ENCODE data around the gene TIMM8B.
A peak's percentile ranks its signal among the peaks of the same experiment; 100 is the strongest.
"Not testable (repeated sequence)": the region's sequence is repeated elsewhere in the genome, so short reads cannot be mapped to it uniquely, and the experiment has no call there.

TIMM8B gene

GRCh38 chr11:112086422-112087191 is at the start of gene TIMM8B, which contains the start of gene SDHD:
TSS of gene TIMM8B (minus strand) at chr11:112086756. CDS start at chr11:112086723, 33 bp downstream.
TSS of gene SDHD (plus strand) at chr11:112086873. CDS start at chr11:112086908, 35 bp downstream.
- DNase-seq = peak; percentile 98

- DNase-seq = no peak
Measured at GRCh38 chr11:112134473-112134872, 47.9 kb upstream of the TIMM8B start.

GRCh38 chr11:112132737-112133136 is 46.2 kb upstream of the TIMM8B start:
- no peak for DNase-seq

- no peak for DNase-seq
Measured at GRCh38 chr11:112129656-112130055, 43.1 kb upstream of the TIMM8B start.

- DNase-seq = peak; percentile 82
Measured at GRCh38 chr11:112128483-112129121, 42.0 kb upstream of the TIMM8B start.

GRCh38 chr11:112127056-112127455 is 40.5 kb upstream of the TIMM8B start:
- DNase-seq = no peak

- DNase-seq = no peak
Measured at GRCh38 chr11:112123129-112123528, 36.6 kb upstream of the TIMM8B start.

- DNase-seq = no peak
Measured at GRCh38 chr11:112121981-112122615, 35.5 kb upstream of the TIMM8B start.

GRCh38 chr11:112118176-112118575 is 31.6 kb upstream of the TIMM8B start:
- no peak for DNase-seq

GRCh38 chr11:112115386-112115785 is 28.8 kb upstream of the TIMM8B start:
- DNase-seq = no peak

GRCh38 chr11:112114460-112114859 is 27.9 kb upstream of the TIMM8B start:
- DNase-seq = no peak

- DNase-seq = peak; percentile 67
Measured at GRCh38 chr11:112113539-112114457, 27.2 kb upstream of the TIMM8B start.

GRCh38 chr11:112106070-112106469 is 19.5 kb upstream of the TIMM8B start:
- DNase-seq = no peak

GRCh38 chr11:112103446-112103845 is 16.9 kb upstream of the TIMM8B start:
- no peak for DNase-seq

GRCh38 chr11:112100462-112100861 is 13.9 kb upstream of the TIMM8B start:
- peak; percentile 6 for DNase-seq

GRCh38 chr11:112097734-112098528 is 11.4 kb upstream of the TIMM8B start:
- DNase-seq = no peak

GRCh38 chr11:112096194-112096593 is 9.6 kb upstream of the TIMM8B start:
- DNase-seq = no peak

GRCh38 chr11:112095302-112095701 is 8.7 kb upstream of the TIMM8B start:
- DNase-seq = not testable (repeated sequence)

GRCh38 chr11:112087212-112087611 is 656 bp upstream of the TIMM8B start:
- DNase-seq = no peak

- peak; percentile 9 for DNase-seq
Measured at GRCh38 chr11:112085822-112086421, 634 bp downstream of the TIMM8B start.

- DNase-seq = no peak
Measured at GRCh38 chr11:112082729-112083128, 3.8 kb downstream of the TIMM8B start.
